Motor neuron (in vitro differentiated cells): ENCODE results near the gene IFIT3. TPM values are rescaled to one million over a fixed set of nuclear protein-coding genes. Genes with fewer than 3 reads are reported as not detected.
A peak's percentile ranks its signal among the peaks of the same experiment; 100 is the strongest.

Experiments used
- ATAC-seq, 8 experiments: fragments of 200-7000 bp; cut with Tn5 transposase; replicated peaks in 6 of 8; 2 replicates each; pipeline ENCODE4 v1.8.0; 2021; ENCODE audit warnings: mild to moderate bottlenecking in 8 of 8, moderate library complexity in 8 of 8
- H3K27ac ChIP-seq, 2 donors: fragments of 250-450 bp; sonication (Bioruptor Pico); 2 replicates each; pipeline ENCODE4 v1.9.0; 2021; ENCODE audit warnings: antibody characterized with exemption in 2 of 2, mild to moderate bottlenecking in 2 of 2, moderate library complexity in 1 of 2
- H3K4me1 ChIP-seq, 2 donors: fragments of 250-450 bp; sonication (Bioruptor Pico); replicated peaks in 1 of 2; 2 replicates each; pipeline ENCODE4 v1.6.1; 2021; ENCODE audit warnings: antibody characterized with exemption in 2 of 2, mild to moderate bottlenecking in 2 of 2, moderate library complexity in 1 of 2
- H3K4me3 ChIP-seq, 5 donors: fragments of 250-450 bp; sonication (Bioruptor Pico); 2 replicates each; pipeline ENCODE4 v1.9.0; 2021; ENCODE audit warnings: antibody characterized with exemption in 5 of 5, mild to moderate bottlenecking in 5 of 5, moderate library complexity in 4 of 5
- WGBS, 10 experiments: fragments of 450-650 bp; shearing (Covaris generic); methylation state at CpG; one replicate each; pipeline ENCODE4 v1.0.0; 2022; 5-methylcytosine and 5-hydroxymethylcytosine counted together
- in situ Hi-C, 9 experiments: fragments of 400-800 bp; cut with MboI; loops; one replicate each; pipeline ENCODE4 v1.15.0; 2021; ENCODE audit warnings: low sequenced_read_pairs in 9 of 9, low pct_unique_long_range_greater_than_20kb in 2 of 9; ENCODE audit not compliant: unreplicated experiment in 9 of 9
- total RNA-seq, 8 experiments: library from RNA; unstranded; fragments of 300-600 nt; gene quantifications; 2 replicates each; pipeline versions ENCODE4 v1.2.3 to v1.2.4, GENCODE V29; 2022

IFIT3 gene
- total RNA-seq, 8 experiments from 2014 or later: 0.65 to 240 (median 15.1) TPM

- in situ Hi-C loops: no loop called here
- no peak overlapping the region for H3K4me3 ChIP-seq
- peak in 3 of 8 experiments; percentile 29 to 65 (median 63) for ATAC-seq
- WGBS, 10 experiments: 0 to 100% (median 51%) methylated on average over 1 of the region's 1 CpG; no CpG with 5 or more reads in 2 of the 10 experiments
- no peaks in the 10 kb centered on the region for H3K4me1 ChIP-seq
- H3K27ac ChIP-seq: no peak overlapping the region
These were observed 32.2 kb upstream of the IFIT3 start for GRCh38 chr10:89295597-89295996.

- in situ Hi-C loops: no loop called here
- no peaks in the 10 kb centered on the region for H3K4me1 ChIP-seq
- H3K4me3 ChIP-seq: no peak overlapping the region
- H3K27ac ChIP-seq: no peak overlapping the region
- peak in 3 of 8 experiments; percentile 22 to 60 (median 56) for ATAC-seq
- WGBS, 10 experiments: 18 to 100% (median 78%) methylated on average over 1 to 5 of the region's 5 CpGs; no CpG with 5 or more reads in 2 of the 10 experiments
These were observed 31.6 kb upstream of the IFIT3 start for GRCh38 chr10:89296220-89296648.

GRCh38 chr10:89297356-89297755 is 30.4 kb upstream of the IFIT3 start:
- peaks cover 0 to 7% of the 10 kb centered on the region in 2 donors for H3K4me1 ChIP-seq
- no peak overlapping the region for H3K4me3 ChIP-seq
- H3K27ac ChIP-seq: no peak overlapping the region
- in situ Hi-C loops: no loop called here
- no peak for ATAC-seq
- WGBS, 10 experiments: 40 to 100% (median 92%) methylated on average over 1 to 3 of the region's 4 CpGs; no CpG with 5 or more reads in 1 of the 10 experiments

GRCh38 chr10:89297791-89298190 is 30.0 kb upstream of the IFIT3 start:
- H3K4me3 ChIP-seq: no peak overlapping the region
- H3K4me1 ChIP-seq: peaks cover 0 to 7% of the 10 kb centered on the region in 2 donors
- no peak for ATAC-seq
- WGBS, 10 experiments: 80 to 100% methylated on average over 1 to 3 of the region's 5 CpGs; no CpG with 5 or more reads in 8 of the 10 experiments
- H3K27ac ChIP-seq: no peak overlapping the region
- in situ Hi-C loops: no loop called here

- in situ Hi-C loops: no loop called here
- no peak for ATAC-seq
- WGBS, 10 experiments: 51 to 100% (median 82%) methylated on average over 3 to 4 of the region's 4 CpGs
- Histone ChIP-seq H3K27ac (no peak overlapping the region), H3K4me1 (peaks cover 0 to 7% of the 10 kb centered on the region in 2 donors), H3K4me3 (no peak overlapping the region)
These were observed 28.8 kb upstream of the IFIT3 start for GRCh38 chr10:89299031-89299430.

GRCh38 chr10:89301232-89301631 is 26.6 kb upstream of the IFIT3 start:
- H3K4me3 ChIP-seq: no peak overlapping the region
- peak in 3 of 8 experiments; percentile 30 to 58 (median 46) for ATAC-seq
- in situ Hi-C loops: no loop called here
- peaks cover 3 to 12% of the 10 kb centered on the region in 2 donors for H3K4me1 ChIP-seq
- H3K27ac ChIP-seq: no peak overlapping the region
- 0 to 100% (median 76%) methylated on average over 1 to 2 of the region's 2 CpGs; no CpG with 5 or more reads in 4 of the 10 experiments for WGBS, 10 experiments

GRCh38 chr10:89301721-89302445 is 25.9 kb upstream of the IFIT3 start, which contains the start of gene IFIT2:
Gene IFIT2 (plus strand): TSS chr10:89302046. CDS start chr10:89302124, 78 bp downstream.
- in situ Hi-C loops: no loop called here
- Histone ChIP-seq H3K27ac (no peak within 1 kb of the TSS), H3K4me1 (peaks cover 3 to 12% of the 10 kb centered on the region in 2 donors), H3K4me3 (peak within 1 kb of the TSS in 2 of 5 donors; percentile 2 to 25)
- 0 to 75% (median 48%) methylated on average over 3 to 9 of the region's 10 CpGs for WGBS, 10 experiments
- peak; percentile 64 to 85 (median 80) for ATAC-seq

- in situ Hi-C loops: no loop called here
- Histone ChIP-seq H3K4me3 (no peak overlapping the region), H3K4me1 (peaks cover 3 to 12% of the 10 kb centered on the region in 2 donors), H3K27ac (no peak overlapping the region)
- 14 to 100% (median 80%) methylated on average over 1 to 3 of the region's 3 CpGs; no CpG with 5 or more reads in 1 of the 10 experiments for WGBS, 10 experiments
- peak in 1 of 8 experiments; percentile 12 for ATAC-seq
These were observed 25.2 kb upstream of the IFIT3 start for GRCh38 chr10:89302625-89303024.

- Histone ChIP-seq H3K4me3 (no peak overlapping the region), H3K4me1 (peaks cover 3 to 12% of the 10 kb centered on the region in 2 donors), H3K27ac (no peak overlapping the region)
- ATAC-seq: no peak
- in situ Hi-C loops: no loop called here
- 83 to 100% (median 100%) methylated on average over 1 to 2 of the region's 2 CpGs; no CpG with 5 or more reads in 4 of the 10 experiments for WGBS, 10 experiments
These were observed 24.6 kb upstream of the IFIT3 start for GRCh38 chr10:89303161-89303560.

GRCh38 chr10:89304026-89304425 is 23.8 kb upstream of the IFIT3 start:
- WGBS, 10 experiments: 83 to 100% (median 96%) methylated on average over 1 to 4 of the region's 4 CpGs; no CpG with 5 or more reads in 4 of the 10 experiments
- Histone ChIP-seq H3K4me3 (no peak overlapping the region), H3K27ac (no peak overlapping the region), H3K4me1 (peaks cover 3 to 12% of the 10 kb centered on the region in 2 donors)
- no peak for ATAC-seq
- in situ Hi-C loops: no loop called here

GRCh38 chr10:89304446-89304845 is 23.4 kb upstream of the IFIT3 start:
- 64 to 100% (median 77%) methylated on average over 1 to 2 of the region's 2 CpGs; no CpG with 5 or more reads in 1 of the 10 experiments for WGBS, 10 experiments
- H3K27ac ChIP-seq: no peak overlapping the region

GRCh38 chr10:89304925-89305324 is 22.9 kb upstream of the IFIT3 start:
- Histone ChIP-seq H3K4me1 (peaks cover 3 to 12% of the 10 kb centered on the region in 2 donors), H3K4me3 (no peak overlapping the region), H3K27ac (no peak overlapping the region)
- in situ Hi-C loops: no loop called here
- ATAC-seq: no peak

More at GRCh38 chr10:89304446-89304845, 23.4 kb upstream of the IFIT3 start:
- in situ Hi-C loops: no loop called here
- no peak overlapping the region for H3K4me3 ChIP-seq
- no peak for ATAC-seq
- H3K4me1 ChIP-seq: peaks cover 3 to 12% of the 10 kb centered on the region in 2 donors

GRCh38 chr10:89305766-89306433 is 21.9 kb upstream of the IFIT3 start:
- Histone ChIP-seq H3K27ac (no peak overlapping the region), H3K4me3 (no peak overlapping the region), H3K4me1 (peaks cover 3 to 12% of the 10 kb centered on the region in 2 donors)
- WGBS, 10 experiments: 77 to 100% (median 92%) methylated on average over 1 to 7 of the region's 9 CpGs
- in situ Hi-C loops: no loop called here
- ATAC-seq: no peak
